Brain microvascular endothelial cell (primary cell): Measurements from ENCODE around the gene ITPK1.
A peak's percentile ranks its signal among the peaks of the same experiment; 100 is the strongest.

ENCODE experiments used
- DNase-seq: peaks from one replicate; pipeline ENCODE4 v3.0.0-alpha.2; 2020
- H3K27ac ChIP-seq: fragments of 250-450 bp; sonication (Bioruptor Pico); 2 replicates; pipeline ENCODE4 v1.5.1; 2020; ENCODE audit warnings: mild to moderate bottlenecking, moderate library complexity
- H3K27me3 ChIP-seq: fragments of 250-450 bp; sonication (Bioruptor Pico); replicated peaks from 2 replicates; pipeline ENCODE4 v1.5.1; 2020; ENCODE audit warnings: mild to moderate bottlenecking
- H3K36me3 ChIP-seq: fragments of 250-450 bp; sonication (Bioruptor Pico); replicated peaks from 2 replicates; pipeline ENCODE4 v1.5.1; 2020; ENCODE audit warnings: mild to moderate bottlenecking
- H3K4me3 ChIP-seq: 2 replicates; pipeline ENCODE4 v1.5.1; 2011; ENCODE audit warnings: low read depth, mild to moderate bottlenecking, control low read depth, low read length, moderate library complexity
- CTCF ChIP-seq: IDR thresholded peaks from 2 replicates; pipeline ENCODE4 v1.5.1; 2011; ENCODE audit warnings: low read depth, mild to moderate bottlenecking, moderate library complexity, low read length, control low read depth, inconsistent platforms; ENCODE audit errors: missing control alignments
- in situ Hi-C: cut with HindIII; loops from 2 replicates; pipeline ENCODE4 v1.10.0; 2017; ENCODE audit warnings: low sequenced_read_pairs, low pct_ligation_motif_present

ITPK1 gene

GRCh38 chr14:93037351-93037750 lies 78.4 kb downstream of the ITPK1 start:
- no peak for DNase-seq
- no peak for TF ChIP-seq CTCF
- Histone ChIP-seq H3K4me3 (no peak overlapping the region), H3K36me3 (no peaks in the 10 kb centered on the region), H3K27me3 (no peaks in the 10 kb centered on the region), H3K27ac (no peak overlapping the region)
- in situ Hi-C loops: no loop called here

- no peak overlapping the region for H3K27ac ChIP-seq
- no peak for DNase-seq
- TF ChIP-seq CTCF: no peak
- no peaks in the 10 kb centered on the region for H3K27me3 ChIP-seq
- H3K4me3 ChIP-seq: no peak overlapping the region
- in situ Hi-C loops: no loop called here
- no peaks in the 10 kb centered on the region for H3K36me3 ChIP-seq
These were observed 78.9 kb downstream of the ITPK1 start for GRCh38 chr14:93036652-93037345.

- DNase-seq: peak; percentile 18
- TF ChIP-seq CTCF: no peak
- Histone ChIP-seq H3K4me3 (no peak overlapping the region), H3K36me3 (no peaks in the 10 kb centered on the region), H3K27me3 (no peaks in the 10 kb centered on the region), H3K27ac (no peak overlapping the region)
- in situ Hi-C loops: no loop called here
These were observed 79.6 kb downstream of the ITPK1 start for GRCh38 chr14:93035917-93036651.

GRCh38 chr14:93035585-93035916 lies 80.2 kb downstream of the ITPK1 start:
- no peak overlapping the region for H3K27ac ChIP-seq
- in situ Hi-C loops: no loop called here
- no peak overlapping the region for H3K4me3 ChIP-seq
- no peaks in the 10 kb centered on the region for H3K36me3 ChIP-seq
- TF ChIP-seq CTCF: no peak
- H3K27me3 ChIP-seq: no peaks in the 10 kb centered on the region
- no peak for DNase-seq

- no peak overlapping the region for H3K27ac ChIP-seq
- no peaks in the 10 kb centered on the region for H3K27me3 ChIP-seq
- DNase-seq: no peak
- no peak overlapping the region for H3K4me3 ChIP-seq
- in situ Hi-C loops: no loop called here
- no peak for TF ChIP-seq CTCF
- H3K36me3 ChIP-seq: no peaks in the 10 kb centered on the region
These were observed 81.1 kb downstream of the ITPK1 start for GRCh38 chr14:93034671-93034994.
